GM21529 (cell line): Measurements from ENCODE around the gene LILRA6.

ENCODE experiments used
- ATAC-seq: cut with Tn5 transposase; IDR thresholded peaks from one replicate; pipeline ENCODE4 v1.9.1; 2021; ENCODE audit not compliant: unreplicated experiment

The LILRA6 gene

DNA sequence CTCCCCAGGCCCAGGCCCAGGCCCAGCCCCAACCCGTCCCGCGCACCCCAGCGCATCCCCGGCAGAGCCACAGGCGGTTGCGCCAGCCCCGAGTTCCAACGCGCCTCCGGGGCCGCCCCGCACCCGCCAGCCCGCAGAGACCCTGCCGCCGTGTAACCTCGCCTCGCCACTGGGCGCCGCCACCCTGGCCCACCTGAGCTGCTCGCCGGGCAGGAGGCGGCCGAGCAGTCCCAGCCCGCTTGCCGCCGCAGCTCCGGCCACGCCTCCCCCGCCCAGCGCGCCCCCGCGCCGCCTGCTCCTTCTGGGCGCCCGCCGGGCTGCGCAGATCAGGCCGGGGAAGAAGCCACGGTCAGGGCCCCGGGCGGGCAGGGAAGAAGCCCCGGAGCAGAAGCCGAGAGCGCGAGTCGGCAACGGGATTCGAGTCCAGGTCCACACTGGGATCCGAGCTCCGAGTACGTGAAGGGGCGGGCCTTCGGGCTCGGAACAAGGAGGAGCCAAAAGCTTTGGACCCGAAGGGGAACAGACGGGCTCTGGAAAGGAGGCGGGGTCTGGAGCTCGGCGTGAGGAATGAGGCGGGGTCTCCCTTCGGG, 53.4 kb downstream of the LILRA6 start, which contains the start of gene MBOAT7:
TSS of gene MBOAT7 (minus strand) at position 436 of the 590 bp plus-strand sequence. CDS start 1,072 bp downstream, outside the sequence.
- peak; percentile 17 for ATAC-seq

DNA sequence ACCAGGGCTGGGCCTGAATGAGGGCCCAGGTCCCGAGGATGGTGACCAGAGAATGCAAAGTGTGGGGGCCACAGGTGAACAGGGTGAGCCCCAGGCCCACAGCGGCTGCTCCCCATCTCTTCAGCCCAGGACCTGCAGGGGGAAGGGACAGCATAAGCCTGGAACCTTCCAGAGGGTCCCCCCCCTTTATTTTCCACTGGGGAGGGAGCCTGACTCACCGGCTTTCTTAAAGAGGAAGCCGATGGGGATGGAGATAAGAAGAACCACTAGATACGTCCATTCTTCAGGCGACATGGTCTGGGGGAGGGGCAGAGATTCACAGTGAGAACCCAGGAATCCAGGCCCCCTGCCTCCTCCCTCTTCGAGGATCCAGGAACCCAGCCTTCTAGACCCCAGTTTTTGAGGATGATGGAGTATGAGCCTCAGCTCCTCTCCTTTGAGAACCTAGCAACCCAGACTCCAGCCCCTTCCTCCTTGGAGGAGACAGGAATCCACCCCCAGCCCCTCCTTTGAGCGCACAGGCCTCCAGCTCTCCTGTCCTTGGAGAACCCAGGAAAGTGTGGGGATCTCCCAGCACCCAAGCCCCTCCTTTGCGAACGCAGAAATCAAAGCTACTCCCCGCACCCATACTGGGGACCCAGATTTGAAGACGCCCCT, 54.2 kb downstream of the LILRA6 start:
- ATAC-seq = no peak

DNA sequence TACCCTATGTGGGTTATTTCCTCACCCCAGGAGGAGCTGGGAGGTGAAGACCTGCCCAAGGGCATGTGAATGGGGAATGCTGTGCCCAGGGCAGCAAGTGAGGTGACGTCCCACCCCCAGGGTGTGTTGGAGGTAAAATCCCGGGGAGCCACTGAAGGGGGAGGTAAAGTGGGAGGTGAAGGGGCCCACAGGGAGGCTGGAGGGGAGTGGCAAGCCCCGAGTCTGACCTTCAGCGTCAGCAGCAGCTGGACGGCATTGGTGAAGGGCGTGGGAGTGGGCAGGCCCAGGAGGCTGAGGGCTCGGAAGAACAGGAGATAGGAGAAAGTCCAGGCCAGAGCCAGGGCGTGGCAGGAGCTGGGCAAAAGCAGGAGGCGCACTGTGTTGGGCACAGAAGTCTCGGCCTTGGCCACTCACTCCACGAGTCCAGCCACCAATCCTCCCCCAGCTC, 55.6 kb downstream of the LILRA6 start:
- no peak for ATAC-seq
